Mesenchymal stem cell (in vitro differentiated cells and primary cell): ENCODE results near the gene VKORC1L1.
"Not testable (repeated sequence)": the region's sequence is repeated elsewhere in the genome, so short reads cannot be mapped to it uniquely, and the experiment has no call there.

Experiments
- DNase-seq: peaks from one replicate; pipeline ENCODE4 v3.0.0-alpha.2; 2013
- H2AFZ ChIP-seq: one replicate; pipeline ENCODE4 v1.6.1; 2013; ENCODE audit warnings: low read depth, mild to moderate bottlenecking, control low read depth, inconsistent platforms, low read length, moderate library complexity
- H2AK5ac ChIP-seq: 2 replicates; pipeline ENCODE4 v1.6.1; 2013; ENCODE audit warnings: low read length, moderate library complexity, mild to moderate bottlenecking, inconsistent platforms; ENCODE audit not compliant: severe bottlenecking
- H2BK120ac ChIP-seq: one replicate; pipeline ENCODE4 v1.6.1; 2013; ENCODE audit warnings: low read depth, mild to moderate bottlenecking, inconsistent platforms, low read length, moderate library complexity
- H2BK12ac ChIP-seq, 2 experiments: one replicate each; pipeline ENCODE4 v1.6.1; 2013; ENCODE audit warnings: inconsistent platforms in 2 of 2, low read length in 2 of 2, mild to moderate bottlenecking in 2 of 2, moderate library complexity in 2 of 2, control low read depth in 1 of 2
- H2BK15ac ChIP-seq: one replicate; pipeline ENCODE4 v1.6.1; 2013; ENCODE audit warnings: mild to moderate bottlenecking, low read depth, inconsistent platforms; ENCODE audit not compliant: poor library complexity, severe bottlenecking
- H2BK5ac ChIP-seq: 2 replicates; pipeline ENCODE4 v1.6.1; 2013; ENCODE audit warnings: low read depth, mild to moderate bottlenecking, low read length, control low read depth, inconsistent platforms; ENCODE audit not compliant: poor library complexity, severe bottlenecking
- H3K14ac ChIP-seq, 2 experiments: one replicate each; pipeline ENCODE4 v1.6.1; 2013; ENCODE audit warnings: inconsistent platforms in 2 of 2, low read length in 2 of 2, control low read depth in 1 of 2, mild to moderate bottlenecking in 1 of 2, moderate library complexity in 1 of 2
- H3K18ac ChIP-seq, 2 experiments: one replicate each; pipeline ENCODE4 v1.6.1; 2013; ENCODE audit warnings: inconsistent platforms in 2 of 2, low read length in 2 of 2, control low read depth in 1 of 2, low read depth in 1 of 2, mild to moderate bottlenecking in 1 of 2
- H3K23ac ChIP-seq, 2 experiments: one replicate each; pipeline ENCODE4 v1.6.1; 2013; ENCODE audit warnings: inconsistent platforms in 2 of 2, low read length in 2 of 2, mild to moderate bottlenecking in 2 of 2, moderate library complexity in 2 of 2, control low read depth in 1 of 2
- H3K27ac ChIP-seq: 2 replicates; pipeline ENCODE4 v1.5.1; 2013; ENCODE audit warnings: mild to moderate bottlenecking, moderate library complexity, low read length, control low read depth, inconsistent platforms; ENCODE audit not compliant: poor library complexity, severe bottlenecking
- H3K27me3 ChIP-seq, 2 experiments: 2 replicates each; pipeline versions ENCODE4 v1.6.1 to v1.7.0; 2013; ENCODE audit warnings: low read length in 2 of 2, mild to moderate bottlenecking in 2 of 2, moderate library complexity in 2 of 2, control low read depth in 1 of 2, inconsistent platforms in 1 of 2; ENCODE audit not compliant: control insufficient read depth in 1 of 2, insufficient read depth in 1 of 2
- H3K36me3 ChIP-seq, 2 experiments: 2 replicates each; pipeline versions ENCODE4 v1.6.1 to v1.7.0; 2013; ENCODE audit warnings: low read length in 2 of 2, control low read depth in 1 of 2, inconsistent platforms in 1 of 2, low read depth in 1 of 2, mild to moderate bottlenecking in 1 of 2; ENCODE audit not compliant: insufficient read depth in 2 of 2, control insufficient read depth in 1 of 2
- H3K4ac ChIP-seq, 2 experiments: one replicate each; pipeline ENCODE4 v1.6.1; 2013; ENCODE audit warnings: inconsistent platforms in 2 of 2, low read length in 2 of 2, mild to moderate bottlenecking in 2 of 2, moderate library complexity in 2 of 2, control low read depth in 1 of 2, low read depth in 1 of 2
- H3K4me1 ChIP-seq: 2 replicates; pipeline ENCODE4 v1.6.1; 2013; ENCODE audit warnings: low read depth, low read length, control low read depth; ENCODE audit not compliant: control insufficient read depth, insufficient read depth
- H3K4me2 ChIP-seq: 2 replicates; pipeline ENCODE4 v1.6.1; 2013; ENCODE audit warnings: low read length, mild to moderate bottlenecking, inconsistent platforms; ENCODE audit not compliant: poor library complexity, severe bottlenecking
- H3K4me3 ChIP-seq, 2 experiments: 2 replicates each; pipeline versions ENCODE4 v1.5.1 to v1.7.0; 2013; ENCODE audit warnings: low read length in 2 of 2, mild to moderate bottlenecking in 2 of 2, control low read depth in 1 of 2, low read depth in 1 of 2; ENCODE audit not compliant: insufficient read depth in 1 of 2
- H3K79me1 ChIP-seq: replicated peaks from 2 replicates; pipeline ENCODE4 v1.6.1; 2013; ENCODE audit warnings: mild to moderate bottlenecking, control low read depth, low read length, inconsistent platforms; ENCODE audit not compliant: poor library complexity, severe bottlenecking
- H3K9ac ChIP-seq: 2 replicates; pipeline ENCODE4 v1.7.0; 2013; ENCODE audit warnings: mild to moderate bottlenecking, low read length, moderate library complexity
- H3K9me3 ChIP-seq: 2 replicates; pipeline ENCODE4 v1.7.0; 2013; ENCODE audit warnings: mild to moderate bottlenecking, low read length; ENCODE audit not compliant: control insufficient read depth
- H4K8ac ChIP-seq: one replicate; pipeline ENCODE4 v1.6.1; 2013; ENCODE audit warnings: inconsistent platforms, mild to moderate bottlenecking, low read length, moderate library complexity
- H4K91ac ChIP-seq: one replicate; pipeline ENCODE4 v1.6.1; 2013; ENCODE audit warnings: mild to moderate bottlenecking, low read length, inconsistent platforms
- WGBS: methylation state at CpG from one replicate; pipeline ENCODE4 v1.1.7; 2013; ENCODE audit warnings: mixed read lengths; 5-methylcytosine and 5-hydroxymethylcytosine counted together

The VKORC1L1 gene

GRCh38 chr7:65988084-65988483 is 115.2 kb downstream of the VKORC1L1 start:
- Histone ChIP-seq H3K4ac (no peak overlapping the region), H2AK5ac (no peak overlapping the region), H2BK15ac (no peak overlapping the region), H2AFZ (no peak overlapping the region), H3K79me1 (no peaks in the 10 kb centered on the region), H2BK5ac (no peak overlapping the region), H3K9me3 (no peaks in the 10 kb centered on the region), H3K14ac (no peak overlapping the region), H4K8ac (no peak overlapping the region), H3K18ac (no peak overlapping the region), H3K27ac (no peak overlapping the region), H3K4me3 (no peak overlapping the region), H3K4me2 (no peak overlapping the region), H3K27me3 (no peaks in the 10 kb centered on the region), H3K4me1 (peaks cover 4% of the 10 kb centered on the region), H3K36me3 (no peaks in the 10 kb centered on the region), H2BK120ac (no peak overlapping the region), H2BK12ac (no peak overlapping the region), H3K23ac (no peak overlapping the region), H4K91ac (no peak overlapping the region), H3K9ac (no peak overlapping the region)
- no peak for DNase-seq
- WGBS = 93% methylated on average over 4 of the region's 4 CpGs

GRCh38 chr7:65988503-65988902 is 115.6 kb downstream of the VKORC1L1 start:
- DNase-seq, H3K14ac ChIP-seq, H3K4me2 ChIP-seq, H3K4ac ChIP-seq, H4K8ac ChIP-seq, H3K9ac ChIP-seq, H3K79me1 ChIP-seq, H2BK120ac ChIP-seq, H3K36me3 ChIP-seq, H2AFZ ChIP-seq, H2AK5ac ChIP-seq, H2BK5ac ChIP-seq, H2BK15ac ChIP-seq, H3K23ac ChIP-seq, H3K4me1 ChIP-seq, H3K4me3 ChIP-seq, H2BK12ac ChIP-seq, H3K27ac ChIP-seq, H3K27me3 ChIP-seq, H3K18ac ChIP-seq, H3K9me3 ChIP-seq, H4K91ac ChIP-seq: not testable (repeated sequence)
- WGBS = 100% methylated on average over 1 of the region's 1 CpG

- Histone ChIP-seq H3K27ac (no peak overlapping the region), H2AFZ (no peak overlapping the region), H4K91ac (no peak overlapping the region), H3K36me3 (no peaks in the 10 kb centered on the region), H2BK12ac (no peak overlapping the region), H2BK15ac (no peak overlapping the region), H3K9me3 (no peaks in the 10 kb centered on the region), H2BK120ac (no peak overlapping the region), H3K4me2 (no peak overlapping the region), H3K4me1 (peaks cover 2% of the 10 kb centered on the region), H3K4me3 (no peak overlapping the region), H2BK5ac (no peak overlapping the region), H3K27me3 (no peaks in the 10 kb centered on the region), H2AK5ac (no peak overlapping the region), H4K8ac (no peak overlapping the region), H3K14ac (no peak overlapping the region), H3K4ac (no peak overlapping the region), H3K23ac (no peak overlapping the region), H3K18ac (no peak overlapping the region), H3K9ac (no peak overlapping the region), H3K79me1 (no peaks in the 10 kb centered on the region)
- 80% methylated on average over 3 of the region's 3 CpGs for WGBS
- no peak for DNase-seq
Observed at GRCh38 chr7:65989694-65990080, 116.8 kb downstream of the VKORC1L1 start.

- H3K4ac ChIP-seq, H3K27ac ChIP-seq, H2BK120ac ChIP-seq, H2BK15ac ChIP-seq, H3K27me3 ChIP-seq, H2BK5ac ChIP-seq, H4K8ac ChIP-seq, H3K9me3 ChIP-seq, H3K4me3 ChIP-seq, DNase-seq, H3K14ac ChIP-seq, H3K4me1 ChIP-seq, H4K91ac ChIP-seq, H3K9ac ChIP-seq, H3K36me3 ChIP-seq, H3K79me1 ChIP-seq, H2AK5ac ChIP-seq, H3K18ac ChIP-seq, H3K4me2 ChIP-seq, H3K23ac ChIP-seq, H2BK12ac ChIP-seq, H2AFZ ChIP-seq: not testable (repeated sequence)
- 99% methylated on average over 5 of the region's 5 CpGs for WGBS
Observed at GRCh38 chr7:65991829-65992228, 119.0 kb downstream of the VKORC1L1 start.
